K562 (cell line): ENCODE results near the gene MAP3K14. TPM values are rescaled to one million over a fixed set of nuclear protein-coding genes. Genes with fewer than 3 reads are reported as not detected.

Experiments
- C11orf30 ChIP-seq: fragments of 450-650 bp; IDR thresholded peaks from 2 replicates; pipeline ENCODE4 v1.6.1; 2016; ENCODE audit warnings: low read depth, mild to moderate bottlenecking
- DIDO1 ChIP-seq: fragments of 450-650 bp; IDR thresholded peaks from 2 replicates; pipeline ENCODE4 v1.6.1; 2016; ENCODE audit warnings: low read depth, missing biosample characterization, missing genetic modification characterization
- ELK1 ChIP-seq: sonication (generic); formaldehyde crosslinking; IDR thresholded peaks from 2 replicates; pipeline ENCODE4 v1.8.1; 2022; ENCODE audit warnings: missing genetic modification reagents
- ERF ChIP-seq: fragments of 450-650 bp; formaldehyde crosslinking; IDR thresholded peaks from 2 replicates; pipeline ENCODE4 v1.4.0; 2020; ENCODE audit warnings: mild to moderate bottlenecking, mixed read lengths
- ESRRB ChIP-seq: fragments of 250-450 bp; sonication (Bioruptor Pico); IDR thresholded peaks from 2 replicates; pipeline ENCODE4 v1.5.0; 2020; ENCODE audit warnings: mild to moderate bottlenecking, moderate library complexity, borderline replicate concordance
- FOXK2 ChIP-seq, 2 experiments: fragments of 450-650 bp; IDR thresholded peaks in 1 of 2; conservative IDR thresholded peaks in 1 of 2; 2 replicates each; pipeline ENCODE4 v1.6.1; 2016; ENCODE audit warnings: low read depth in 2 of 2, mild to moderate bottlenecking in 1 of 2
- GATAD2B ChIP-seq: fragments of 450-650 bp; IDR thresholded peaks from 2 replicates; pipeline ENCODE4 v1.6.1; 2017; ENCODE audit warnings: mild to moderate bottlenecking, borderline replicate concordance
- HMGN3 ChIP-seq: IDR thresholded peaks from 2 replicates; pipeline ENCODE4 v1.6.1; 2011; ENCODE audit warnings: borderline replicate concordance, low read depth, mild to moderate bottlenecking, mixed read lengths, low read length; ENCODE audit not compliant: insufficient read length; ENCODE audit errors: extremely low read depth
- IRF2 ChIP-seq: sonication (generic); formaldehyde crosslinking; IDR thresholded peaks from 2 replicates; pipeline ENCODE4 v1.8.1; 2022; ENCODE audit warnings: mild to moderate bottlenecking, missing genetic modification reagents
- JUN ChIP-seq, 2 experiments: sonication (generic) in 1 of 2; formaldehyde crosslinking in 1 of 2; IDR thresholded peaks; 2 replicates each; pipeline versions ENCODE4 v1.6.1 to v1.8.0; 2012 to 2022; ENCODE audit warnings: borderline replicate concordance in 2 of 2, mild to moderate bottlenecking in 2 of 2, improper control_type of control experiment in 1 of 2, low read depth in 1 of 2, low read length in 1 of 2, missing genetic modification reagents in 1 of 2
- MAX ChIP-seq: sonication (generic); formaldehyde crosslinking; IDR thresholded peaks from 2 replicates; pipeline ENCODE4 v1.9.0; 2022; ENCODE audit warnings: mild to moderate bottlenecking, missing genetic modification reagents
- MTA3 ChIP-seq: fragments of 450-650 bp; formaldehyde crosslinking; IDR thresholded peaks from 2 replicates; pipeline ENCODE4 v1.6.1; 2017; ENCODE audit warnings: mild to moderate bottlenecking, borderline replicate concordance
- POLR2AphosphoS5 ChIP-seq: IDR thresholded peaks from 2 replicates; pipeline ENCODE4 v1.6.1; 2011; ENCODE audit warnings: mild to moderate bottlenecking, low read depth, low read length, moderate library complexity; ENCODE audit not compliant: control insufficient read depth, insufficient read depth
- SETDB1 ChIP-seq: IDR thresholded peaks from one replicate; pipeline ENCODE4 v1.6.1; 2012; ENCODE audit warnings: low read length, control low read depth, inconsistent platforms
- SMARCA4 ChIP-seq: fragments of 450-650 bp; IDR thresholded peaks from 2 replicates; pipeline ENCODE4 v1.6.1; 2016
- SOX6 ChIP-seq: fragments of 450-650 bp; IDR thresholded peaks from 2 replicates; pipeline ENCODE4 v1.6.1; 2014; ENCODE audit warnings: mild to moderate bottlenecking
- SP2 ChIP-seq: IDR thresholded peaks from 2 replicates; pipeline ENCODE4 v1.6.1; 2011; ENCODE audit warnings: mild to moderate bottlenecking, low read depth, low read length, moderate library complexity; ENCODE audit not compliant: poor library complexity, severe bottlenecking; ENCODE audit errors: extremely low read depth
- TFAP4 ChIP-seq: sonication (generic); formaldehyde crosslinking; IDR thresholded peaks from 2 replicates; pipeline ENCODE4 v1.8.0; 2022; ENCODE audit warnings: missing genetic modification reagents, mild to moderate bottlenecking, moderate library complexity, borderline replicate concordance
- ZBTB2 ChIP-seq: fragments of 450-650 bp; IDR thresholded peaks from 2 replicates; pipeline ENCODE4 v1.6.1; 2016; ENCODE audit warnings: antibody characterized with exemption
- ZNF445 ChIP-seq: fragments of 250-450 bp; sonication (Bioruptor Pico); IDR thresholded peaks from 2 replicates; pipeline ENCODE4 v1.4.0; 2020; ENCODE audit warnings: low read depth, mild to moderate bottlenecking, moderate library complexity
- ZNF583 ChIP-seq: fragments of 250-450 bp; sonication (Bioruptor Pico); IDR thresholded peaks from 2 replicates; pipeline ENCODE4 v1.4.0; 2020
- polyA plus RNA-seq, 8 experiments: library from polyadenylated mRNA; depleted of rRNA in 4 of 8; stranded (reverse) in 5 of 8; unstranded in 3 of 8; fragments of >200 nt; fragmentation: Nextera tagmentation in 2 of 8; fragmentation: Illumina TruSeq in 1 of 8; extraction: Ambion mirVana in 2 of 8; extraction: Trizol in 1 of 8; gene quantifications; 2 replicates each; pipeline versions ENCODE4 v1.2.1 to v1.2.3, GENCODE V29; 2011 to 2014; ENCODE audit warnings: inconsistent platforms in 1 of 8, missing spikeins in 1 of 8
- total RNA-seq, 7 experiments: library from RNA; depleted of rRNA in 6 of 7; stranded (reverse); fragments of >200 nt in 6 of 7; fragmentation: Illumina TruSeq in 2 of 7; extraction: Trizol in 2 of 7; gene quantifications; 2 replicates each; pipeline versions ENCODE4 v1.2.1 to v1.2.3, GENCODE V29; 2011 to 2021; ENCODE audit warnings: low replicate concordance in 1 of 7

The MAP3K14 gene
- total and polyA plus RNA-seq, 9 of the 15 experiments (the other 6 are each of a cell fraction or from before 2014, with no cell fraction given): 0.45 to 8.7 (median 3.2) TPM

GRCh38 chr17:45317111-45317928, 500 bp upstream of the MAP3K14 start (continued):
- peak; percentile 31; the same call in 1 of the 2 replicates for TF ChIP-seq POLR2AphosphoS5
- TF ChIP-seq C11orf30: no peak
- TF ChIP-seq TFAP4 (CRISPR knock-in tag): peak; percentile 96
- peak; percentile 97 for TF ChIP-seq MAX (CRISPR knock-in tag)
- peak; percentile 6 to 52; a peak in 1 of 4 replicates for TF ChIP-seq FOXK2 (conservative IDR thresholded peaks at IDR 0.05 in 1 of 2, IDR thresholded peaks at IDR 0.05 in 1 of 2; ENCODE audit: low read depth in 2 of 2)
- no peak for TF ChIP-seq ZNF583 (CRISPR knock-in tag)
- 0 out of 2 replicates have a peak, but pooled peaks have one; percentile 52 for TF ChIP-seq ERF (CRISPR knock-in tag)
- TF ChIP-seq JUN (IDR thresholded peaks at IDR 0.05; ENCODE audit: borderline replicate concordance, low read depth, low read length): peak; percentile 16; the same call in 1 of the 2 replicates
- no peak for TF ChIP-seq JUN (CRISPR knock-in tag; IDR thresholded peaks at IDR 0.05; ENCODE audit: borderline replicate concordance)
- 0 out of 2 replicates have a peak, but pooled peaks have one; percentile 33 for TF ChIP-seq SMARCA4
- TF ChIP-seq HMGN3: peak; percentile 4
- no peak for TF ChIP-seq GATAD2B
- peak; percentile 7; the same call in 1 of the 2 replicates for TF ChIP-seq SOX6
- no peak for TF ChIP-seq IRF2 (CRISPR knock-in tag)
- TF ChIP-seq SP2: peak; percentile 57
- peak; percentile 100 for TF ChIP-seq ELK1
- no peak for TF ChIP-seq ZNF445 (CRISPR knock-in tag)
- TF ChIP-seq MTA3: peak; percentile 94
- TF ChIP-seq ESRRB (CRISPR knock-in tag): no peak
- peak; percentile 97 for TF ChIP-seq ZBTB2
- TF ChIP-seq SETDB1: no peak
- TF ChIP-seq DIDO1 (tag): no peak
